ENCODE data around the gene SOHLH1.

The SOHLH1 gene

GRCh38 chr9:135655317-135655716 is 44.0 kb downstream of the SOHLH1 start:
- DNase-seq, result no peak

GRCh38 chr9:135650408-135650807 is 48.9 kb downstream of the SOHLH1 start:
- DNase-seq, result no peak

- DNase-seq, result no peak
Observed at GRCh38 chr9:135649508-135649907, 49.8 kb downstream of the SOHLH1 start.

- DNase-seq, result no peak
Observed at GRCh38 chr9:135648494-135649410, 50.5 kb downstream of the SOHLH1 start.

- no peak for DNase-seq
Observed at GRCh38 chr9:135647884-135648283, 51.4 kb downstream of the SOHLH1 start.

- DNase-seq, result no peak
Observed at GRCh38 chr9:135644631-135645218, 54.6 kb downstream of the SOHLH1 start.
